A673 (cell line): ENCODE data around the gene TBRG1. TPM values are rescaled to one million over a fixed set of nuclear protein-coding genes. Genes with fewer than 3 reads are reported as not detected.

Experiments
- BruUV-seq: library from RNA; stranded (reverse); fragments of 400-500 nt; replicated peaks from 2 replicates; lab custom pipeline; 2021; lab: Mats Ljungman, UMichigan
- CTCF ChIA-PET: fragments of 300-600 bp; sonication (Branson Sonifier 250); formaldehyde crosslinking; loops from one replicate; lab custom pipeline; 2022; ENCODE audit warnings: antibody characterized with exemption; lab: Charles Lee
- POLR2A ChIA-PET: fragments of 300-600 bp; sonication (Branson Sonifier 250); formaldehyde crosslinking; loops from one replicate; lab custom pipeline; 2022; ENCODE audit warnings: antibody characterized with exemption; ENCODE audit not compliant: low non-redundant PET; lab: Charles Lee
- DNase-seq: peaks from one replicate; pipeline ENCODE4 v3.0.0-alpha.2; 2015; ENCODE audit warnings: low spot score
- H3K27ac ChIP-seq: fragments of 200-600 bp; sonication (generic); 2 replicates; pipeline ENCODE4 v1.5.1; 2016; ENCODE audit warnings: mixed run types, low read depth, mild to moderate bottlenecking, mixed read lengths, antibody characterized with exemption, low read length; ENCODE audit not compliant: poor library complexity, severe bottlenecking
- H3K27me3 ChIP-seq: fragments of 200-600 bp; sonication (generic); replicated peaks from 2 replicates; pipeline ENCODE4 v1.6.1; 2017; ENCODE audit warnings: mixed run types, low read depth, mild to moderate bottlenecking, mixed read lengths, antibody characterized with exemption, low read length; ENCODE audit not compliant: insufficient read depth, poor library complexity
- H3K36me3 ChIP-seq: fragments of 200-600 bp; sonication (generic); 2 replicates; pipeline ENCODE4 v1.6.1; 2016; ENCODE audit warnings: mixed run types, mild to moderate bottlenecking, mixed read lengths, antibody characterized with exemption, low read length; ENCODE audit not compliant: insufficient read depth, poor library complexity, severe bottlenecking
- H3K4me1 ChIP-seq: fragments of 200-600 bp; sonication (generic); 2 replicates; pipeline ENCODE4 v1.6.1; 2017; ENCODE audit warnings: mixed run types, mild to moderate bottlenecking, mixed read lengths, antibody characterized with exemption, low read length; ENCODE audit not compliant: insufficient read depth, poor library complexity, severe bottlenecking
- H3K4me3 ChIP-seq: fragments of 200-600 bp; sonication (generic); 2 replicates; pipeline ENCODE4 v1.5.1; 2016; ENCODE audit warnings: low read depth, mixed run types, mild to moderate bottlenecking, mixed read lengths, low read length; ENCODE audit not compliant: poor library complexity, severe bottlenecking
- H3K9me3 ChIP-seq: fragments of 200-600 bp; sonication (generic); 2 replicates; pipeline ENCODE4 v1.6.1; 2016; ENCODE audit warnings: mixed run types, low read depth, mild to moderate bottlenecking, mixed read lengths, antibody characterized with exemption, low read length; ENCODE audit not compliant: poor library complexity, severe bottlenecking
- EZH2 ChIP-seq: fragments of 200-600 bp; sonication (generic); IDR thresholded peaks from 2 replicates; pipeline ENCODE4 v1.6.1; 2017; ENCODE audit warnings: borderline replicate concordance, low read depth, mild to moderate bottlenecking, mixed read lengths, antibody characterized with exemption, low read length; ENCODE audit not compliant: poor library complexity, severe bottlenecking
- intact Hi-C: fragments of 100-400 bp; cut with micrococcal nuclease; formaldehyde crosslinking; loops from one replicate; pipeline ENCODE4 v1.10.0; 2022; ENCODE audit not compliant: unreplicated experiment
- total RNA-seq: library from RNA; stranded (reverse); gene quantifications from 2 replicates; pipeline ENCODE4 v1.2.3, GENCODE V29; 2021
- TF ChIP-seq, protein P1 (sequence below): fragments of 300-800, 200-600 bp; sonication (generic); conservative IDR thresholded peaks from 2 replicates; pipeline ENCODE4 v1.5.1; 2017; ENCODE audit warnings: low read depth, mild to moderate bottlenecking, antibody characterized with exemption, low read length, moderate library complexity, mixed read lengths

TBRG1 gene
- total RNA-seq, 1 experiment from 2014 or later = 44.4 TPM

DNA sequence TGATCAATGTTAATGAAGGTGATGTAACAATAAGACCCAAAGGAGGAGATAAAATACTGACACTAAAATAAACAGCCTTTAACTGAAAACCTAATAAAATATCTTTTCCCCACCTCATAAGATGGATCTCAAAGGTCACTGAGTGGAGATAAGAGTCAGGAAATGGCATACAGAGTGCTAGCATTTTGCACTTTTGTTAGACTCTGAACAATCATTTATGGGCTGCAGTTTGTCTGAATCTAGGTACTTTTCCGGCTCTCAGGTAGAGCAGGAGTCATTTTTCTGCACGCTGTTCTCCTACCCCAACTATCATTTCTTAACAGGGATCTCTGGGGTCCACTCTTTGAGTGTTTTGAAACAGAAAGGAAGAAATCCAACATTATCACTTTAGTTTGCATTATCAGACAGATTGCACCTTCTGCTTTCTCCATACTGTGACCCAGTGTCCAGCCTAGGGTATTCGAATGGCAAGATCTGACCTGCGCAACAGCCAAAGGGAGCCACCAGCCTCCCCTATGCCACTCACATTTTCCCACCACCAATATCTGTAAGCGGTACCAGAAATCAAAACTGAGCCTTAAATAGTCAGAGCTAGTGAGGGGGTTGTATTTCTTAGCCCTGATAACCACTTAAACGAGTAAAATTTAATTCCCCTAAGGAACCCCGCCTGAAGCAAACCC lies 50.0 kb downstream of the TBRG1 start:
- intact Hi-C loops = no loop called here

DNA sequence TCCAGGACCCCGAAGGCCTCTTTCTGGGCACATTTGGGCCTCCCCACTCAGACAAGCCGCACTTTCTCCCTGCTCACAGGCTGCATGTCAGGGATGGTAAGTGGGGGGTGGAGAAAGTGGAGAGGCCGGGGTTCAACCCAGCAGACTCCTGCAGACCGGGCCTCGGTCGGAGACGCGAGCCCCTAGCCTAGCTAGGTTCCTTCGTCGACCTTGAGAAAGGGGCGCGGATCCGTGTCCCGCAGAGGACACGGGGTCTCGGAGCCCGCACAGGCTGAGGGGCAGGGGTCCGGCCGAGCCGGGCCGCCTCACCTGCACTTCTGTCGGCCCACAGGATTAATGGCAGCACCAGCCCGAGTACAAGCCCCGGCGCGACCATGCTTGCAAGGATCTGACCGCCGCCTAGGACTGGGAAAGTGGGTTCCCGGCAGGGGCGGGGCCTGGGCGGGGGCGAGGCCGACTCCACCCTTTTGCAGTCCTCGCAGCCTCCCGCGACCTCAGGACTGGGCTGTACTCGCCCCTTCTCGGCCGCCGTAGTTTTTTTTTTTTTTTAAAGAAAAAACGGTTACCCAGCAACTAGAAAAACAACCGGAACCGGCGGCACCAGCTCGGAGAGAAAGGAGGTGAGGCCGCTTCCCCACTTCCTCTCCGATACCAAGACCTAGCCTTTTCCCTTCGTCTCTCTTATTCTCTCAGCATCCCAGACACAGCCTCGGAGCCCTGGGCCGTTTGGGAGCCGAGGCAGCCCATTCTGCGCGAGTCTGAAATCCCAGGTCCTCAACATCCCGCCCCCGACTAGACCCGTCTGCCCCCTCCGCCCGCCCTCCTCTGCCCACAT lies 50.9 kb downstream of the TBRG1 start, which contains the start of the genes SIAE and SPA17:
TSS of gene SIAE (minus strand) at position 407 of the 835 bp plus-strand sequence. CDS start at position 376, 31 bp downstream.
TSS of gene SPA17 (plus strand) at position 572 of the 835 bp plus-strand sequence. CDS start 1,361 bp downstream, outside the sequence.
- peak; percentile 97 for DNase-seq
- ChIA-PET POLR2A (no interaction called here), CTCF (interaction anchor here (0.6 to 1.6 kb wide), 7 partner anchors 9 to 163 kb away, joined by 3 to 12 read pairs (median 4); no protein-coding TSS in a partner anchor)
- intact Hi-C loops = loop anchor here (1.0 kb wide), 1 partner anchor 73 kb away; no protein-coding TSS in a partner anchor
- no TSS peak for BruUV-seq
- no peaks in the 10 kb centered on the region for H3K27me3 ChIP-seq
- peak within 1 kb of the TSS; percentile 76 for H3K27ac ChIP-seq
- peaks cover 10% of the 10 kb centered on the region for H3K4me1 ChIP-seq
- H3K36me3 ChIP-seq = no peaks in the 10 kb centered on the region
- H3K4me3 ChIP-seq = peak within 1 kb of the TSS; percentile 73
- no peaks in the 10 kb centered on the region for H3K9me3 ChIP-seq
- no peak for TF ChIP-seq EZH2
- TF ChIP-seq, protein P1, sequence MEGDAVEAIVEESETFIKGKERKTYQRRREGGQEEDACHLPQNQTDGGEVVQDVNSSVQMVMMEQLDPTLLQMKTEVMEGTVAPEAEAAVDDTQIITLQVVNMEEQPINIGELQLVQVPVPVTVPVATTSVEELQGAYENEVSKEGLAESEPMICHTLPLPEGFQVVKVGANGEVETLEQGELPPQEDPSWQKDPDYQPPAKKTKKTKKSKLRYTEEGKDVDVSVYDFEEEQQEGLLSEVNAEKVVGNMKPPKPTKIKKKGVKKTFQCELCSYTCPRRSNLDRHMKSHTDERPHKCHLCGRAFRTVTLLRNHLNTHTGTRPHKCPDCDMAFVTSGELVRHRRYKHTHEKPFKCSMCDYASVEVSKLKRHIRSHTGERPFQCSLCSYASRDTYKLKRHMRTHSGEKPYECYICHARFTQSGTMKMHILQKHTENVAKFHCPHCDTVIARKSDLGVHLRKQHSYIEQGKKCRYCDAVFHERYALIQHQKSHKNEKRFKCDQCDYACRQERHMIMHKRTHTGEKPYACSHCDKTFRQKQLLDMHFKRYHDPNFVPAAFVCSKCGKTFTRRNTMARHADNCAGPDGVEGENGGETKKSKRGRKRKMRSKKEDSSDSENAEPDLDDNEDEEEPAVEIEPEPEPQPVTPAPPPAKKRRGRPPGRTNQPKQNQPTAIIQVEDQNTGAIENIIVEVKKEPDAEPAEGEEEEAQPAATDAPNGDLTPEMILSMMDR = no peak

More for the DNA sequence above, 50.0 kb downstream of the TBRG1 start:
- TSS peak; percentile 69 for BruUV-seq
- TF ChIP-seq, protein P1 = no peak
- no peak for TF ChIP-seq EZH2
- Histone ChIP-seq H3K4me3 (peak overlapping the region; percentile 73), H3K4me1 (peaks cover 10% of the 10 kb centered on the region), H3K27me3 (no peaks in the 10 kb centered on the region), H3K36me3 (no peaks in the 10 kb centered on the region), H3K27ac (peak overlapping the region; percentile 76), H3K9me3 (no peaks in the 10 kb centered on the region)
- DNase-seq = no peak
- ChIA-PET POLR2A (no interaction called here), CTCF (interaction anchor here (0.9 to 1.6 kb wide), 3 partner anchors 74 to 164 kb away, joined by 4 to 6 read pairs (median 4); no protein-coding TSS in a partner anchor)

DNA sequence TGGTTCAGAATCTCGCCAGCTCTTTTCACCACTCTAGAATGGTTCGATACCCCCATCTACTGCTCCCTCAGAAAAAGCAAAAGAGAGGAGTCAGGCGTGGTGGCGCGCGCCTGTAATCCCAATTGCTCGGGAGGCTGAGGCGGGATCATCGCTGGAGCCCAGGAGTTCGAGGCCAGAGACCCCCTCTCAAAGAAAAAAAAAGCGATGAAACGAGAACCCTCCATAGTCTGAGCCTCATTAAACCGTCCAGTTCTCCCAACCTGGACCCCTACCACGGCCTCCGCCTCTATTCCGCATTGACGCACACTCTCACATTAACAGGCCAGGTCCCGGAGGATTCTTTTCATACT lies 51.5 kb downstream of the TBRG1 start:
- no peak for DNase-seq
- CTCF ChIA-PET = interaction anchor here (0.6 to 1.6 kb wide), 5 partner anchors 10 to 162 kb away, joined by 3 to 12 read pairs (median 4); no protein-coding TSS in a partner anchor
- TF ChIP-seq EZH2 = no peak
- TF ChIP-seq, protein P1 = no peak
- Histone ChIP-seq H3K4me3 (peak overlapping the region; percentile 73), H3K9me3 (no peaks in the 10 kb centered on the region), H3K4me1 (peaks cover 10% of the 10 kb centered on the region), H3K27ac (peak overlapping the region; percentile 76), H3K36me3 (no peaks in the 10 kb centered on the region), H3K27me3 (no peaks in the 10 kb centered on the region)
- no TSS peak for BruUV-seq
- POLR2A ChIA-PET = no interaction called here
- intact Hi-C loops = loop anchor here (1.0 kb wide), 1 partner anchor 72 kb away; no protein-coding TSS in a partner anchor
